ENCODE measurements around the gene PACRG. TPM values are rescaled to one million over a fixed set of nuclear protein-coding genes. Genes with fewer than 3 reads are reported as not detected.

PACRG gene
- total and polyA plus RNA-seq, 2 experiments from 2014 or later, result 0.17 to 0.68 TPM

DNA sequence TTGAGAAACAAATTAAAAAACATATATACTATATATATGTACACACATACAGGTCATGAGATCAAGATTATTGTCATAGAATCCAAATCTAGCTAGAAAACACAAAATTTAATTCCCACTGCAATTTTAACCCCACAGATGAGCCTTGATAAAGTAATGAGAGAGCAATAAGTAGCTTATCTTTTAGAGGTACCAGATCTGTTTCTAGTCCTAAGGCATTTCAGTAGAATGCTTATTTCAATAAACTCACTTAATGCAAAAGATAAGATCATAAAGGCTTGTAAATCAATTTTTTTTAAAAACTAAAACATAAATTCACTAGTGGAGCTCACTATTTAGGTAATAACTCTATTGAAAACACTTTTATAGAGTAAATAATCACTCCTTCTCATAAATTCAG is 47.4 kb upstream of the PACRG start (continued):
- TF ChIP-seq ZNF462 (CRISPR knock-in tag; IDR thresholded peaks at IDR 0.05) (no peak), POLR2AphosphoS5 (IDR thresholded peaks at IDR 0.05; ENCODE audit: low read depth) (no peak), EZH2phosphoT487 (IDR thresholded peaks at IDR 0.05; ENCODE audit: unreplicated experiment) (no peak), ZNF114 (CRISPR knock-in tag; IDR thresholded peaks at IDR 0.05) (no peak), EZH2 (IDR thresholded peaks at IDR 0.05; ENCODE audit: low read depth, unreplicated experiment) (no peak), ZNF331 (CRISPR knock-in tag; IDR thresholded peaks at IDR 0.05; ENCODE audit: low read depth) (no peak), CREB1 (CRISPR knock-in tag; IDR thresholded peaks at IDR 0.05; ENCODE audit: low read depth) (no peak), JUNB (IDR thresholded peaks at IDR 0.05; ENCODE audit: unreplicated experiment) (no peak), STAT1 (IDR thresholded peaks at IDR 0.05; ENCODE audit: unreplicated experiment) (no peak)
- TF ChIP-seq, protein P1, sequence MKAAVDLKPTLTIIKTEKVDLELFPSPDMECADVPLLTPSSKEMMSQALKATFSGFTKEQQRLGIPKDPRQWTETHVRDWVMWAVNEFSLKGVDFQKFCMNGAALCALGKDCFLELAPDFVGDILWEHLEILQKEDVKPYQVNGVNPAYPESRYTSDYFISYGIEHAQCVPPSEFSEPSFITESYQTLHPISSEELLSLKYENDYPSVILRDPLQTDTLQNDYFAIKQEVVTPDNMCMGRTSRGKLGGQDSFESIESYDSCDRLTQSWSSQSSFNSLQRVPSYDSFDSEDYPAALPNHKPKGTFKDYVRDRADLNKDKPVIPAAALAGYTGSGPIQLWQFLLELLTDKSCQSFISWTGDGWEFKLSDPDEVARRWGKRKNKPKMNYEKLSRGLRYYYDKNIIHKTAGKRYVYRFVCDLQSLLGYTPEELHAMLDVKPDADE (IDR thresholded peaks at IDR 0.05), result no peak
- TF ChIP-seq, protein P2, sequence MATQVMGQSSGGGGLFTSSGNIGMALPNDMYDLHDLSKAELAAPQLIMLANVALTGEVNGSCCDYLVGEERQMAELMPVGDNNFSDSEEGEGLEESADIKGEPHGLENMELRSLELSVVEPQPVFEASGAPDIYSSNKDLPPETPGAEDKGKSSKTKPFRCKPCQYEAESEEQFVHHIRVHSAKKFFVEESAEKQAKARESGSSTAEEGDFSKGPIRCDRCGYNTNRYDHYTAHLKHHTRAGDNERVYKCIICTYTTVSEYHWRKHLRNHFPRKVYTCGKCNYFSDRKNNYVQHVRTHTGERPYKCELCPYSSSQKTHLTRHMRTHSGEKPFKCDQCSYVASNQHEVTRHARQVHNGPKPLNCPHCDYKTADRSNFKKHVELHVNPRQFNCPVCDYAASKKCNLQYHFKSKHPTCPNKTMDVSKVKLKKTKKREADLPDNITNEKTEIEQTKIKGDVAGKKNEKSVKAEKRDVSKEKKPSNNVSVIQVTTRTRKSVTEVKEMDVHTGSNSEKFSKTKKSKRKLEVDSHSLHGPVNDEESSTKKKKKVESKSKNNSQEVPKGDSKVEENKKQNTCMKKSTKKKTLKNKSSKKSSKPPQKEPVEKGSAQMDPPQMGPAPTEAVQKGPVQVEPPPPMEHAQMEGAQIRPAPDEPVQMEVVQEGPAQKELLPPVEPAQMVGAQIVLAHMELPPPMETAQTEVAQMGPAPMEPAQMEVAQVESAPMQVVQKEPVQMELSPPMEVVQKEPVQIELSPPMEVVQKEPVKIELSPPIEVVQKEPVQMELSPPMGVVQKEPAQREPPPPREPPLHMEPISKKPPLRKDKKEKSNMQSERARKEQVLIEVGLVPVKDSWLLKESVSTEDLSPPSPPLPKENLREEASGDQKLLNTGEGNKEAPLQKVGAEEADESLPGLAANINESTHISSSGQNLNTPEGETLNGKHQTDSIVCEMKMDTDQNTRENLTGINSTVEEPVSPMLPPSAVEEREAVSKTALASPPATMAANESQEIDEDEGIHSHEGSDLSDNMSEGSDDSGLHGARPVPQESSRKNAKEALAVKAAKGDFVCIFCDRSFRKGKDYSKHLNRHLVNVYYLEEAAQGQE (IDR thresholded peaks at IDR 0.05; ENCODE audit: unreplicated experiment), result no peak
